Measurements from ENCODE around the gene ARHGEF7. TPM values are rescaled to one million over a fixed set of nuclear protein-coding genes. Genes with fewer than 3 reads are reported as not detected.

Gene ARHGEF7
- total RNA-seq, 1 experiment from 2014 or later, result 100 TPM

DNA sequence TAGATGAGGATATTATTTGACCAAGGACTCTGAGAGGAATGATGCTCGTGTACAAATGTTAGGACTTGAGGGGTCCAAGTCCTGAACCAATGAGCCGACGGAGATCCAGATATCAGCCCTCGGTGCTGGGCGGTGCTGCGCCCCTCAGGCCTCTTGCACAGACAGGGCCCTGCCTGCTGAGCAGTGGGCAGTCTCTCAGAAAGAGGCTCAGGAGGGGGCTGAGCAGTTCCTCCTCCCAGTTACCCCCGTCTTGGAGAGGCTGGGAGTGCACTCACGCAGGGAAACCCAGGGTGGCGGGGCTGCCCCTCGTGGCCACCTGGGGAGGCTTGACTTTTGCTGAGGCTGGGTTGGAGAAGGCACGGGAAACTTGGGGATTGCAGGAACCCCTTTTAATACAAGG lies 223.7 kb downstream of the ARHGEF7 start:
- no peak for DNase-seq
- Histone ChIP-seq H3K4me2 (ENCODE audit: low read depth, low read length, poor library complexity, severe bottlenecking) (no peak overlapping the region), H3K4me3 (ENCODE audit: low read length) (no peak overlapping the region), H2AFZ (ENCODE audit: low read length) (no peak overlapping the region), H3K9ac (ENCODE audit: low read length) (no peak overlapping the region), H3K36me3 (ENCODE audit: insufficient read depth, low read length) (peaks cover 50% of the 10 kb centered on the region), H4K20me1 (ENCODE audit: insufficient read depth, low read depth, low read length) (no peaks in the 10 kb centered on the region), H3K27me3 (ENCODE audit: low read length) (no peaks in the 10 kb centered on the region), H3K9me2 (replicated peaks; ENCODE audit: insufficient read depth, low read length) (no peaks in the 10 kb centered on the region), H3K79me2 (ENCODE audit: low read length) (no peaks in the 10 kb centered on the region), H3K27ac (ENCODE audit: low read length) (no peak overlapping the region), H3K9me3 (ENCODE audit: low read length) (no peaks in the 10 kb centered on the region), H3K4me1 (ENCODE audit: low read length) (no peaks in the 10 kb centered on the region; the same call in 1 of the 2 replicates)

DNA sequence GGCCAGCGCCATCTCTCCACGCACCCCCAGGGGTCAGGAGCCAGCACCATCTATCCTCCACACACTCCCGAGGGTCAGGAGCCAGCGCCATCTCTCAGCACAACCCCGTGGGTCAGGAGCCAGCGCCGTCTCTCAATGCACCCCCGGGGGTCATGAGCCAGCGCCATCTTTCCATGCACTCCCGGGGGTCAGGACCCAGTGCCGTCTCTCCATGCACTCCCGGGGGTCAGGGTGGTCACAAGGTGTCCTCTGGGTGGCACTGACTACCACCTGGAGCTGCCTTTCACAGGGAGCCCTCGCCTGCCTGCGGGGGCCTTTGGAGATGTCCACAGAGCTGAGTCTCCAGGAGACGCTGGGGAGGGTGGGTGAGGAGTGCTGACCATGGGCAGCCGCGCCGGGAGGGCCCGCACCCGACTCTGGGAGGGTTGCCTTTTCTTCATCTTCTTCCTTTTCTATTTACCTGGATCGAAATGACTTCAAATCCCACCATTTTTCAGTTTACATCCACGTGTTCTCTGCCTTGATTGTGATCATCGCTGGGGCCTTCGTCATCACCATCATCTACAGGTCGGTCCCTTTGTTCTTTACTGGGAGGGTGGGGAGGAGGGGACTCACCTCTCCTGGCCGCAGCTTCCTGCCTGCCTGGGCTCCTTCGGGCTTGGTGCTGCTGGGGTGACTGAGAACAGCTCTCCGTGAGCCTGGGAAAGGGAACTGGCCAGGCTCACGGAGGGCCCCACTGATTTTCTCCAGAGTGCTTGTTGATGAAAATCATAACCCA lies 224.4 kb downstream of the ARHGEF7 start:
- DNase-seq, result no peak
- Histone ChIP-seq H3K27me3 (ENCODE audit: low read length) (no peaks in the 10 kb centered on the region), H4K20me1 (ENCODE audit: insufficient read depth, low read depth, low read length) (no peaks in the 10 kb centered on the region), H3K36me3 (ENCODE audit: insufficient read depth, low read length) (peaks cover 49% of the 10 kb centered on the region), H3K79me2 (ENCODE audit: low read length) (no peaks in the 10 kb centered on the region), H3K4me3 (ENCODE audit: low read length) (no peak overlapping the region), H3K9me3 (ENCODE audit: low read length) (no peaks in the 10 kb centered on the region), H3K4me2 (ENCODE audit: low read depth, low read length, poor library complexity, severe bottlenecking) (no peak overlapping the region), H3K27ac (ENCODE audit: low read length) (no peak overlapping the region), H3K9me2 (replicated peaks; ENCODE audit: insufficient read depth, low read length) (no peaks in the 10 kb centered on the region), H2AFZ (ENCODE audit: low read length) (no peak overlapping the region), H3K4me1 (ENCODE audit: low read length) (no peaks in the 10 kb centered on the region), H3K9ac (ENCODE audit: low read length) (no peak overlapping the region)

DNA sequence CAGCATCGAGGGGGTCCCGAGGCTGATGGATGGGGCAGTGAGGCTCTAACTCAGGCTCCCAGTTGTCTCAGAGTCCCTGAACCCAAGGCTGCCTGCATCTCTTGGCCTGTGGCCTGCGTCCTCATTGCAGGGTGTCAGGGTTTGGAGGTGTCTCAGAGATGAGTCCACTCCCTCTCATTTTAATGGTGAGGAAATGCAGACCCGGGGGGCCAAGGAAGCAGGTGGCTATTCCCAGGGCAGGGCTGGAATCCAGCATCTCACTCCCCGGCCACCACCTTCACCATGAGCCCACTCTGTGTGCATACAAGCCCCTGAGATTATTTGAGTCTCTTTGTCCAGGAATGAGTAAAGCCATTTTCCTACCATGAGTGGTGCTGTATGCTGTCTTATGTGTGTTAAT lies 226.8 kb downstream of the ARHGEF7 start:
- no peaks in the 10 kb centered on the region for H3K4me1 ChIP-seq (ENCODE audit: low read length)
- no peak overlapping the region for H3K4me3 ChIP-seq (ENCODE audit: low read length)
- no peak overlapping the region for H3K4me2 ChIP-seq (ENCODE audit: low read depth, low read length, poor library complexity, severe bottlenecking)
- H3K9ac ChIP-seq (ENCODE audit: low read length), result no peak overlapping the region
- H3K27ac ChIP-seq (ENCODE audit: low read length), result no peak overlapping the region
- H3K36me3 ChIP-seq (ENCODE audit: insufficient read depth, low read length), result peaks cover 41% of the 10 kb centered on the region
- DNase-seq, result no peak
- no peaks in the 10 kb centered on the region for H3K9me2 ChIP-seq (replicated peaks; ENCODE audit: insufficient read depth, low read length)
- no peaks in the 10 kb centered on the region for H4K20me1 ChIP-seq (ENCODE audit: insufficient read depth, low read depth, low read length)
- no peaks in the 10 kb centered on the region for H3K79me2 ChIP-seq (ENCODE audit: low read length)
- no peaks in the 10 kb centered on the region for H3K27me3 ChIP-seq (ENCODE audit: low read length)
- H2AFZ ChIP-seq (ENCODE audit: low read length), result no peak overlapping the region
- H3K9me3 ChIP-seq (ENCODE audit: low read length), result no peaks in the 10 kb centered on the region

DNA sequence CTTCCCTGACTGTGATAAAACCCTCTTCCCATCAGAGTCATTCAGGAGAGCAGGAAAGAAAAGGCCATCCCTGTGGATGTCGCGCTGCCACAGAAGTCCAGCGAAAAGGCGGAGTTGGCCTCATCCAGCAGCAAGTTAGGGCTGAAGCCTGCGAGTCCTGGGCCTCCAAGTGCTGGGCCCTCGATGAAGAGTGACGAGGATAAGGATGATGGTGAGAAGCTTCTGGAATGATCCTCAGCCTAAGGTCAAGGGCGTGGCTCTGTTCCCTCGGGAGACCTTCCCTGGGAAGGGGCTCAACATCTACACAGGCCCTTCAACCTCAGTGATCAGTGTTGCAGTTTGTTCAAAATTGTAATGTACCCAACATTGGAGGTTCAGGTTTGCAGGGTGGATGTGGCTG lies 227.6 kb downstream of the ARHGEF7 start:
- H3K4me2 ChIP-seq (ENCODE audit: low read depth, low read length, poor library complexity, severe bottlenecking), result no peak overlapping the region
- H3K9ac ChIP-seq (ENCODE audit: low read length), result no peak overlapping the region
- H3K9me2 ChIP-seq (replicated peaks; ENCODE audit: insufficient read depth, low read length), result no peaks in the 10 kb centered on the region
- no peaks in the 10 kb centered on the region for H3K9me3 ChIP-seq (ENCODE audit: low read length)
- peaks cover 35% of the 10 kb centered on the region for H3K36me3 ChIP-seq (ENCODE audit: insufficient read depth, low read length)
- no peaks in the 10 kb centered on the region for H3K4me1 ChIP-seq (ENCODE audit: low read length)
- DNase-seq, result no peak
- no peak overlapping the region for H3K27ac ChIP-seq (ENCODE audit: low read length)
- H3K27me3 ChIP-seq (ENCODE audit: low read length), result no peaks in the 10 kb centered on the region
- H4K20me1 ChIP-seq (ENCODE audit: insufficient read depth, low read depth, low read length), result no peaks in the 10 kb centered on the region
- H3K79me2 ChIP-seq (ENCODE audit: low read length), result no peaks in the 10 kb centered on the region
- no peak overlapping the region for H3K4me3 ChIP-seq (ENCODE audit: low read length)
- H2AFZ ChIP-seq (ENCODE audit: low read length), result no peak overlapping the region

- Histone ChIP-seq H3K4me3 (ENCODE audit: low read length) (no peak overlapping the region), H3K36me3 (ENCODE audit: insufficient read depth, low read length) (peaks cover 35% of the 10 kb centered on the region), H2AFZ (ENCODE audit: low read length) (no peak overlapping the region), H3K9me2 (replicated peaks; ENCODE audit: insufficient read depth, low read length) (no peaks in the 10 kb centered on the region), H4K20me1 (ENCODE audit: insufficient read depth, low read depth, low read length) (no peaks in the 10 kb centered on the region), H3K27ac (ENCODE audit: low read length) (no peak overlapping the region), H3K9ac (ENCODE audit: low read length) (no peak overlapping the region), H3K27me3 (ENCODE audit: low read length) (no peaks in the 10 kb centered on the region), H3K79me2 (ENCODE audit: low read length) (no peaks in the 10 kb centered on the region), H3K4me1 (ENCODE audit: low read length) (no peaks in the 10 kb centered on the region), H3K4me2 (ENCODE audit: low read depth, low read length, poor library complexity, severe bottlenecking) (no peak overlapping the region), H3K9me3 (ENCODE audit: low read length) (no peaks in the 10 kb centered on the region)
- no peak for DNase-seq
These were observed 228.2 kb downstream of the ARHGEF7 start for GRCh38 chr13:111343186-111343805.

- H3K36me3 ChIP-seq (ENCODE audit: insufficient read depth, low read length), result peaks cover 28% of the 10 kb centered on the region
- no peaks in the 10 kb centered on the region for H3K9me3 ChIP-seq (ENCODE audit: low read length)
- no peaks in the 10 kb centered on the region for H3K27me3 ChIP-seq (ENCODE audit: low read length)
- no peak overlapping the region for H3K4me3 ChIP-seq (ENCODE audit: low read length)
- H3K9me2 ChIP-seq (replicated peaks; ENCODE audit: insufficient read depth, low read length), result no peaks in the 10 kb centered on the region
- no peaks in the 10 kb centered on the region for H3K79me2 ChIP-seq (ENCODE audit: low read length)
- H3K4me1 ChIP-seq (ENCODE audit: low read length), result no peaks in the 10 kb centered on the region
- H3K27ac ChIP-seq (ENCODE audit: low read length), result no peak overlapping the region
- H2AFZ ChIP-seq (ENCODE audit: low read length), result no peak overlapping the region
- no peaks in the 10 kb centered on the region for H4K20me1 ChIP-seq (ENCODE audit: insufficient read depth, low read depth, low read length)
- no peak overlapping the region for H3K4me2 ChIP-seq (ENCODE audit: low read depth, low read length, poor library complexity, severe bottlenecking)
- no peak for DNase-seq
- no peak overlapping the region for H3K9ac ChIP-seq (ENCODE audit: low read length)
These were observed 229.5 kb downstream of the ARHGEF7 start for GRCh38 chr13:111344471-111345191.

DNA sequence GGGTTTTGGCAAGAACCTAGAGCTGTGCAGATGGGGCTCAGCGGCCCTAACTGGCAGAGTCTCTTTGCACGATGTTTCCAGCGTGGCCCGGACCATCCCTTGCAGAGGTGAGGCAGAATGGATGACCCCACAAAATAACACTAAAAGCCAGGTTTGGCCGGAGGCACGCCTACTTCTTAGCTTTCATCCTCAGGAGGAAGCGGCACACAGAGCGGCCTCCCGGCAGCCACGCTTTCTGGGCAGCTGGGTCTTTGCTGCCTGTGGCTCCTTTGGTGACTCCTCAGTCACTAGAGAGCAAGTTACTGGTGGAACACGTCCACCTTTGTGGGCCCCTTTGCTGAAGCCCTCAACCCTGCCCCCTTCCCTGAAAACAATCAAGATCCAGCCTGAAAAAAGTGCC lies 230.6 kb downstream of the ARHGEF7 start:
- no peaks in the 10 kb centered on the region for H3K4me1 ChIP-seq (ENCODE audit: low read length)
- peaks cover 26% of the 10 kb centered on the region for H3K36me3 ChIP-seq (ENCODE audit: insufficient read depth, low read length)
- no peak overlapping the region for H3K4me2 ChIP-seq (ENCODE audit: low read depth, low read length, poor library complexity, severe bottlenecking)
- no peaks in the 10 kb centered on the region for H3K9me2 ChIP-seq (replicated peaks; ENCODE audit: insufficient read depth, low read length)
- no peaks in the 10 kb centered on the region for H3K27me3 ChIP-seq (ENCODE audit: low read length)
- H3K9ac ChIP-seq (ENCODE audit: low read length), result no peak overlapping the region
- H4K20me1 ChIP-seq (ENCODE audit: insufficient read depth, low read depth, low read length), result no peaks in the 10 kb centered on the region
- no peaks in the 10 kb centered on the region for H3K9me3 ChIP-seq (ENCODE audit: low read length)
- H2AFZ ChIP-seq (ENCODE audit: low read length), result no peak overlapping the region
- H3K79me2 ChIP-seq (ENCODE audit: low read length), result no peaks in the 10 kb centered on the region
- no peak overlapping the region for H3K4me3 ChIP-seq (ENCODE audit: low read length)
- H3K27ac ChIP-seq (ENCODE audit: low read length), result no peak overlapping the region
- DNase-seq, result no peak

- Histone ChIP-seq H3K9ac (ENCODE audit: low read length) (no peak overlapping the region), H3K79me2 (ENCODE audit: low read length) (no peaks in the 10 kb centered on the region), H3K9me3 (ENCODE audit: low read length) (no peaks in the 10 kb centered on the region), H3K4me1 (ENCODE audit: low read length) (no peaks in the 10 kb centered on the region), H4K20me1 (ENCODE audit: insufficient read depth, low read depth, low read length) (no peaks in the 10 kb centered on the region), H3K9me2 (replicated peaks; ENCODE audit: insufficient read depth, low read length) (no peaks in the 10 kb centered on the region), H3K27ac (ENCODE audit: low read length) (no peak overlapping the region), H3K27me3 (ENCODE audit: low read length) (no peaks in the 10 kb centered on the region), H2AFZ (ENCODE audit: low read length) (no peak overlapping the region), H3K4me2 (ENCODE audit: low read depth, low read length, poor library complexity, severe bottlenecking) (no peak overlapping the region), H3K4me3 (ENCODE audit: low read length) (no peak overlapping the region), H3K36me3 (ENCODE audit: insufficient read depth, low read length) (peaks cover 26% of the 10 kb centered on the region)
- DNase-seq, result no peak
These were observed 231.1 kb downstream of the ARHGEF7 start for GRCh38 chr13:111346101-111346680.

All from Karpas-422 (cell line).